GM18526 (cell line): Measurements from ENCODE around the gene SATB2.

ENCODE experiments used
- POLR2A ChIP-seq: IDR thresholded peaks from 3 replicates; pipeline ENCODE4 v1.6.1; 2011; ENCODE audit not compliant: insufficient read length; ENCODE audit errors: extremely low read depth

Gene SATB2

DNA sequence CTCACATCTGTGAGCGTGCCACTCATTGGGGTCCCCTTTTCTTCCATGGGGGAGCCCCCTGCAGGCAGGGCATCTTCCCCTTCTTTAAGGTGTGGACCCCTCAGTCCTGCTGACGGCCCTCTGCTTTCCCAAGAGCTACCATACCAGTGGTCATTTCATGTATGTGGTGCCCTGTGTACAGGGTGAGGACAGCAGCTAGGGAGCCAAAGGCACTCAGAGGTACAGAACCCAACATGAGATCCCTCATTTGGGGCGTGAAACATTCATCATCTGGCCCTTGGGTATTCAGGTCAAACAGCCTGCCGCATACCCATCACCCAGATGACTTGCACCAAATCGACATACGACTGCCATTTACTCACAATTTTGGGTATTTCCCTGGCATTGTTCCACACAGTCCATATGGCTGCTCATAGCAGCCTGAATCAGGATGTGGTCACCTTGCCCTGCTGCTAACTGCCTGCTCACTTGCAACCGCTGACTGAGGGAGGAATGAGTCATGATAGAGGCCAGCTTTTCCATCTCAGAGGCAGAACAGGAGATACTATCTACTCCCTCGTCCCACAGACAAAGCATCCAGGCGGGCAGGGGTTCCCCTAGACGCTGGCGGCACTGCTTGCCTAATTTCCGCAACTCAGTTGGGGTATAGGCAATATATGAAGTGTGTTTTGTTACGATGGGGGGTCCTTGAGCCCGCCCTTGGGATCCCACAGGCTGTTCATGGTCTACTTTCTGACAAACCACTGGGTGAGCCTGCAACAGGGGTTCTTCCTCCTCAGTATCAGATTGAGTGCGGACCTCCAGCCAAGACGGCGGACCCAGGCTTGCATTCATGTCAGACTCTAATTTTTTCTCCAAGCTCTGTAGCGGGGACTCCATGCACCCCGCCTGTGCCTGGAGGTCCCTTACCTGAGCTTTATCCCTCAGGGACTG is 228.6 kb downstream of the SATB2 start:
- no peak for TF ChIP-seq POLR2A

DNA sequence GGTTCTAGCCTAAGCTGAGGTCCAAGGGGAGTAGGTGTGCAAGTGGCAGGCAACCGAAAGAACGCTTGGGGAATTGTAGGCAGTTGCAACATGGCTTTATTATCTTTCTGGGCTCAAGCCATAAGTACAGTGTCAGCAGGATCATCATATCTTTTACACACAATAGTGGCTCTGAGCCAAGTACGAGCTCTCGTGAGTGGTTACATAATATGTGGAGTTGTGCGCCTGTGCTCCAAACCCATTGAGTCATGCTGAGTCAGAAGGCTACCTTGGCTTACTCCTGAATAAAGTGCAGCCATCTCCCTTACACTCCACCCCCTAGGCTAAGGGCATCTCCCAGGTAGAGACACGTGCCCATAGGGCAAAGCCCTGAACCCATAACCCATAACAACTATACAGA is 233.9 kb downstream of the SATB2 start:
- TF ChIP-seq POLR2A = no peak

DNA sequence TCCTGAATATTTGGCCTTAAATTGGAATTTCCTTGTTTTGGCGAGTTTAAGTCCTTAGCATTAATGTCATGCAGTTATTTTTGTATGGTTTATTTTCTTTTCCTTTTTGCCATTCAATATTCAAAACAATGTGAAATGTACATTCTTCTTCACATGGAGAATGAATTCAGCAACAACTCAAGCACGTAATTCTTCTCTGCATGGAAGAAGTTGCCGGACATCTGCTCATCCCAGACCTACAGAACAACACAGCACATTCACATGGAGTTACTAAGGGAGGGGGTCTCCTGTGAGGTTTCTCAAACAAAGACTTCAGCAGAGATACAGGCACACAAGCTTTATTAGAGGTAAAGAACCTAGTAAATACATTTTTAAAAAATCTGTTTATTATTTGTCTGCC is 236.8 kb downstream of the SATB2 start:
- no peak for TF ChIP-seq POLR2A

DNA sequence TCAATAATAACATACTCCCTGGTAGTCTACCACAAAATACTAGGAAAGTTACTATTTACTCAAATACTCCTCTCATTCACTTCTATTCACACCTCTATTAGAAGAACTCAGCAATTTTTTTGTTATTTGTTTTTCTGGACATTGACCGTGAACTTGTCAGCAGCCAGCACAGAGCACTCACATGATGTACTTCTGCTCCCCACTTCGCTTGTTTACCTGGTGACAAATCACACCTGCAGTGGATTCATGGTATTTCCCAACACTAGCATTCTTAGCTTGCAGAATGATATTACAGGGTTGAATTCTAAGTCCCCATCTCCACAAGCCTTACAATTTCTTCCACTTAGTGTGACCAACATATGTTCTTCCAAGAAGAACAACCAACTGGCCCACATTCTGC is 238.2 kb downstream of the SATB2 start:
- no peak for TF ChIP-seq POLR2A
